Nephron (organoid): ENCODE data around the gene RPL31.

Experiments
- H3K27ac Mint-ChIP-seq, 3 experiments: 2 replicates each; pipeline ENCODE4 v1.8.0; 2020; ENCODE audit warnings: mixed read lengths in 3 of 3, mild to moderate bottlenecking in 2 of 3, moderate library complexity in 1 of 3
- H3K27me3 Mint-ChIP-seq: 2 replicates; pipeline ENCODE4 v1.8.0; 2021; ENCODE audit warnings: low read depth, mild to moderate bottlenecking, moderate library complexity, mixed read lengths
- H3K36me3 Mint-ChIP-seq: 2 replicates; pipeline ENCODE4 v1.8.0; 2020; ENCODE audit warnings: low read depth, mixed read lengths
- H3K4me1 Mint-ChIP-seq: 2 replicates; pipeline ENCODE4 v1.8.0; 2020; ENCODE audit warnings: mixed read lengths
- H3K4me3 Mint-ChIP-seq, 3 experiments: 2 replicates each; pipeline ENCODE4 v1.8.0; 2020; ENCODE audit warnings: mild to moderate bottlenecking in 3 of 3, mixed read lengths in 3 of 3, moderate library complexity in 2 of 3
- H3K9me3 Mint-ChIP-seq: 2 replicates; pipeline ENCODE4 v1.8.0; 2020; ENCODE audit warnings: mixed read lengths
- CTCF ChIP-seq, 3 experiments: fragments of 200-600 bp; sonication (generic); IDR thresholded peaks; one replicate each; pipeline ENCODE4 v1.5.0; 2021; ENCODE audit warnings: antibody characterized with exemption in 3 of 3; ENCODE audit not compliant: unreplicated experiment in 3 of 3

Gene RPL31

GRCh38 chr2:100963026-100963375 is 39.1 kb upstream of the RPL31 start:
- Mint-ChIP-seq H3K4me1 (peaks cover 29% of the 10 kb centered on the region), H3K9me3 (no peaks in the 10 kb centered on the region), H3K27me3 (peaks cover 4% of the 10 kb centered on the region), H3K4me3 (no peak overlapping the region), H3K27ac (no peak overlapping the region), H3K36me3 (no peaks in the 10 kb centered on the region)
- no peak for TF ChIP-seq CTCF (IDR thresholded peaks at IDR 0.05; ENCODE audit: unreplicated experiment in 3 of 3)

- Mint-ChIP-seq H3K9me3 (no peaks in the 10 kb centered on the region), H3K27me3 (peaks cover 4% of the 10 kb centered on the region), H3K4me3 (no peak overlapping the region), H3K4me1 (peaks cover 21% of the 10 kb centered on the region), H3K27ac (no peak overlapping the region), H3K36me3 (no peaks in the 10 kb centered on the region)
- TF ChIP-seq CTCF (IDR thresholded peaks at IDR 0.05; ENCODE audit: unreplicated experiment in 3 of 3): no peak
These were observed 37.9 kb upstream of the RPL31 start for GRCh38 chr2:100964222-100964621.

GRCh38 chr2:100964681-100965169 is 37.4 kb upstream of the RPL31 start:
- peaks cover 4% of the 10 kb centered on the region for H3K27me3 Mint-ChIP-seq
- no peaks in the 10 kb centered on the region for H3K36me3 Mint-ChIP-seq
- peaks cover 16% of the 10 kb centered on the region for H3K4me1 Mint-ChIP-seq

GRCh38 chr2:100965596-100965995 is 36.5 kb upstream of the RPL31 start:
- Mint-ChIP-seq H3K4me3 (no peak overlapping the region), H3K27me3 (peaks cover 4% of the 10 kb centered on the region), H3K9me3 (no peaks in the 10 kb centered on the region), H3K4me1 (peaks cover 12% of the 10 kb centered on the region), H3K36me3 (no peaks in the 10 kb centered on the region), H3K27ac (no peak overlapping the region)
- TF ChIP-seq CTCF (IDR thresholded peaks at IDR 0.05; ENCODE audit: unreplicated experiment in 3 of 3): no peak

More at GRCh38 chr2:100964681-100965169, 37.4 kb upstream of the RPL31 start:
- TF ChIP-seq CTCF (IDR thresholded peaks at IDR 0.05; ENCODE audit: unreplicated experiment in 3 of 3): no peak
- H3K4me3 Mint-ChIP-seq: no peak overlapping the region
- H3K9me3 Mint-ChIP-seq: no peaks in the 10 kb centered on the region
- H3K27ac Mint-ChIP-seq: no peak overlapping the region

- H3K4me3 Mint-ChIP-seq: no peak overlapping the region
- peaks cover 9% of the 10 kb centered on the region for H3K27me3 Mint-ChIP-seq
- no peak overlapping the region for H3K27ac Mint-ChIP-seq
- peaks cover 4% of the 10 kb centered on the region for H3K4me1 Mint-ChIP-seq
- no peaks in the 10 kb centered on the region for H3K9me3 Mint-ChIP-seq
- H3K36me3 Mint-ChIP-seq: no peaks in the 10 kb centered on the region
- no peak for TF ChIP-seq CTCF (IDR thresholded peaks at IDR 0.05; ENCODE audit: unreplicated experiment in 3 of 3)
These were observed 34.4 kb upstream of the RPL31 start for GRCh38 chr2:100967716-100968115.
